Measurements from ENCODE around the gene SLC2A8.
A peak's percentile ranks its signal among the peaks of the same experiment; 100 is the strongest.

SLC2A8 gene

GRCh38 chr9:127389381-127390247 lies 7.4 kb upstream of the SLC2A8 start:
- H3K36me3 Mint-ChIP-seq (ENCODE audit: low read depth) = peaks cover 6% of the 10 kb centered on the region
- TF ChIP-seq, protein P1, sequence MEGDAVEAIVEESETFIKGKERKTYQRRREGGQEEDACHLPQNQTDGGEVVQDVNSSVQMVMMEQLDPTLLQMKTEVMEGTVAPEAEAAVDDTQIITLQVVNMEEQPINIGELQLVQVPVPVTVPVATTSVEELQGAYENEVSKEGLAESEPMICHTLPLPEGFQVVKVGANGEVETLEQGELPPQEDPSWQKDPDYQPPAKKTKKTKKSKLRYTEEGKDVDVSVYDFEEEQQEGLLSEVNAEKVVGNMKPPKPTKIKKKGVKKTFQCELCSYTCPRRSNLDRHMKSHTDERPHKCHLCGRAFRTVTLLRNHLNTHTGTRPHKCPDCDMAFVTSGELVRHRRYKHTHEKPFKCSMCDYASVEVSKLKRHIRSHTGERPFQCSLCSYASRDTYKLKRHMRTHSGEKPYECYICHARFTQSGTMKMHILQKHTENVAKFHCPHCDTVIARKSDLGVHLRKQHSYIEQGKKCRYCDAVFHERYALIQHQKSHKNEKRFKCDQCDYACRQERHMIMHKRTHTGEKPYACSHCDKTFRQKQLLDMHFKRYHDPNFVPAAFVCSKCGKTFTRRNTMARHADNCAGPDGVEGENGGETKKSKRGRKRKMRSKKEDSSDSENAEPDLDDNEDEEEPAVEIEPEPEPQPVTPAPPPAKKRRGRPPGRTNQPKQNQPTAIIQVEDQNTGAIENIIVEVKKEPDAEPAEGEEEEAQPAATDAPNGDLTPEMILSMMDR (IDR thresholded peaks at IDR 0.05; ENCODE audit: unreplicated experiment in 3 of 3) = no peak

DNA sequence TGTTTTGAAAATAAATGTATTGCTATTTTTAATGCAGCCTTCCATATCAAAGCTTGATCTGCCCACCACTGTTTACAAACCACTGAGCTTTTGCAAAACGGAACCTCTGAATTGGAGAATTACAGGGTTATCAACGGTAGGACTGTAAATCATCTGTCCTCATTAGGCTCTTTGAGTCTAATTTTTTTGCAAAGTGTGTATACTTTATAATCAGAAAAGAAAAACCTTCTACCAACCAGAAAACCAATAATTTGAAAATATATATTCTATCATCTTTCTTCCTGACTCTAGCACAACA lies 6.8 kb upstream of the SLC2A8 start:
- TF ChIP-seq, protein P1 (IDR thresholded peaks at IDR 0.05; ENCODE audit: unreplicated experiment in 3 of 3) = no peak
- H3K9me3 Mint-ChIP-seq = no peaks in the 10 kb centered on the region
- H3K27me3 Mint-ChIP-seq (ENCODE audit: low read depth) = peaks cover 5% of the 10 kb centered on the region
- peaks cover 6% of the 10 kb centered on the region for H3K36me3 Mint-ChIP-seq (ENCODE audit: low read depth)
- no peak overlapping the region for H3K4me3 Mint-ChIP-seq
- H3K4me1 Mint-ChIP-seq = peaks cover 27% of the 10 kb centered on the region
- peak overlapping the region in 2 of 3 experiments; percentile 30 to 55 for H3K27ac Mint-ChIP-seq

More at GRCh38 chr9:127389381-127390247, 7.4 kb upstream of the SLC2A8 start:
- H3K9me3 Mint-ChIP-seq = no peaks in the 10 kb centered on the region
- peak overlapping the region; percentile 84 to 92 (median 91) for H3K27ac Mint-ChIP-seq
- peaks cover 6% of the 10 kb centered on the region for H3K27me3 Mint-ChIP-seq (ENCODE audit: low read depth)
- peaks cover 27% of the 10 kb centered on the region for H3K4me1 Mint-ChIP-seq
- H3K4me3 Mint-ChIP-seq = no peak overlapping the region

GRCh38 chr9:127390563-127390962 lies 6.4 kb upstream of the SLC2A8 start:
- peak overlapping the region in 2 of 3 experiments; percentile 30 to 55 for H3K27ac Mint-ChIP-seq
- H3K4me3 Mint-ChIP-seq = no peak overlapping the region
- H3K9me3 Mint-ChIP-seq = no peaks in the 10 kb centered on the region
- peaks cover 2% of the 10 kb centered on the region for H3K27me3 Mint-ChIP-seq (ENCODE audit: low read depth)
- TF ChIP-seq, protein P1 (IDR thresholded peaks at IDR 0.05; ENCODE audit: unreplicated experiment in 3 of 3) = no peak
- H3K4me1 Mint-ChIP-seq = peaks cover 27% of the 10 kb centered on the region
- H3K36me3 Mint-ChIP-seq (ENCODE audit: low read depth) = peaks cover 6% of the 10 kb centered on the region

- TF ChIP-seq, protein P1 (IDR thresholded peaks at IDR 0.05; ENCODE audit: unreplicated experiment in 3 of 3) = no peak
- Mint-ChIP-seq H3K27me3 (ENCODE audit: low read depth) (no peaks in the 10 kb centered on the region), H3K4me1 (peaks cover 27% of the 10 kb centered on the region), H3K27ac (peak overlapping the region in 2 of 3 experiments; percentile 64 to 90), H3K9me3 (no peaks in the 10 kb centered on the region), H3K4me3 (peak overlapping the region in 1 of 3 experiments; percentile 24), H3K36me3 (ENCODE audit: low read depth) (peaks cover 6% of the 10 kb centered on the region)
Observed at GRCh38 chr9:127392166-127392565, 4.8 kb upstream of the SLC2A8 start.

GRCh38 chr9:127392976-127393375 lies 4.0 kb upstream of the SLC2A8 start:
- TF ChIP-seq, protein P1 (IDR thresholded peaks at IDR 0.05; ENCODE audit: unreplicated experiment in 3 of 3) = no peak
- no peaks in the 10 kb centered on the region for H3K9me3 Mint-ChIP-seq
- H3K27ac Mint-ChIP-seq = peak overlapping the region; percentile 27 to 90 (median 65)
- H3K4me1 Mint-ChIP-seq = peaks cover 27% of the 10 kb centered on the region
- no peaks in the 10 kb centered on the region for H3K27me3 Mint-ChIP-seq (ENCODE audit: low read depth)
- peaks cover 6% of the 10 kb centered on the region for H3K36me3 Mint-ChIP-seq (ENCODE audit: low read depth)
- H3K4me3 Mint-ChIP-seq = no peak overlapping the region

- Mint-ChIP-seq H3K9me3 (no peaks in the 10 kb centered on the region), H3K27me3 (ENCODE audit: low read depth) (no peaks in the 10 kb centered on the region), H3K4me3 (peak overlapping the region in 1 of 3 experiments; percentile 9), H3K27ac (peak overlapping the region; percentile 27 to 90 (median 80)), H3K4me1 (peaks cover 21% of the 10 kb centered on the region), H3K36me3 (ENCODE audit: low read depth) (peaks cover 6% of the 10 kb centered on the region)
- TF ChIP-seq, protein P1 (IDR thresholded peaks at IDR 0.05; ENCODE audit: unreplicated experiment in 3 of 3) = no peak
Observed at GRCh38 chr9:127393645-127394044, 3.3 kb upstream of the SLC2A8 start.
